Measurements from ENCODE around the gene FYB1.

The FYB1 gene, protein sequence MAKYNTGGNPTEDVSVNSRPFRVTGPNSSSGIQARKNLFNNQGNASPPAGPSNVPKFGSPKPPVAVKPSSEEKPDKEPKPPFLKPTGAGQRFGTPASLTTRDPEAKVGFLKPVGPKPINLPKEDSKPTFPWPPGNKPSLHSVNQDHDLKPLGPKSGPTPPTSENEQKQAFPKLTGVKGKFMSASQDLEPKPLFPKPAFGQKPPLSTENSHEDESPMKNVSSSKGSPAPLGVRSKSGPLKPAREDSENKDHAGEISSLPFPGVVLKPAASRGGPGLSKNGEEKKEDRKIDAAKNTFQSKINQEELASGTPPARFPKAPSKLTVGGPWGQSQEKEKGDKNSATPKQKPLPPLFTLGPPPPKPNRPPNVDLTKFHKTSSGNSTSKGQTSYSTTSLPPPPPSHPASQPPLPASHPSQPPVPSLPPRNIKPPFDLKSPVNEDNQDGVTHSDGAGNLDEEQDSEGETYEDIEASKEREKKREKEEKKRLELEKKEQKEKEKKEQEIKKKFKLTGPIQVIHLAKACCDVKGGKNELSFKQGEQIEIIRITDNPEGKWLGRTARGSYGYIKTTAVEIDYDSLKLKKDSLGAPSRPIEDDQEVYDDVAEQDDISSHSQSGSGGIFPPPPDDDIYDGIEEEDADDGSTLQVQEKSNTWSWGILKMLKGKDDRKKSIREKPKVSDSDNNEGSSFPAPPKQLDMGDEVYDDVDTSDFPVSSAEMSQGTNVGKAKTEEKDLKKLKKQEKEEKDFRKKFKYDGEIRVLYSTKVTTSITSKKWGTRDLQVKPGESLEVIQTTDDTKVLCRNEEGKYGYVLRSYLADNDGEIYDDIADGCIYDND

DNA sequence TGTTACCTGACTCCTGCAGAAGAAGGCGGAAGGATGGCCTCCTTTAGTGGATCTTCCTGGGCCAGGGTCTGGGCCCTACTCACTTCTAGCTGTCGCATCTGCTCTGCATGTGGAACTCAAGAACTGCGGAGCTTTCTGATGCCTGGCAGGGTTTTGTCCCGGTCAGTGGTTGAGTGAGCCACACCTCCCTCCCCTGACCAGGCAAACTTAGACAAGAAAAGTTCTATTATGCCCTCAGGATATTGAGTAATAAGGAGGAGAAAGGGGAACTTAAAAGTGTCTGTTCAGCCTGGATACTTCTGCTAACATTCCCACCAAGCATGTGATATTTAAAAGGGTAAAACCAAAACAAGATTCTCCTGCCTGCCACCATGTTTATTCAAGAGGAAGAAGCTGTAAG, at the start of gene FYB1:
Gene FYB1 (minus strand): TSS at position 127 of the 400 bp plus-strand sequence. CDS start 16,603 bp downstream, outside the sequence.
- no peaks in the 10 kb centered on the region for H3K9me3 ChIP-seq (ENCODE audit: low read depth, low read length)
- no peak for TF ChIP-seq EZH2 (IDR thresholded peaks at IDR 0.05)
- no peak for TF ChIP-seq POLR2AphosphoS5 (IDR thresholded peaks at IDR 0.05; ENCODE audit: borderline replicate concordance, low read depth, low read length)
- no peak for TF ChIP-seq FOXP2 (optimal IDR thresholded peaks at IDR 0.05; ENCODE audit: control extremely low read depth, extremely low read length, insufficient read depth)
- no peak within 1 kb of the TSS for H3K4me3 ChIP-seq
- no peaks in the 10 kb centered on the region for H3K36me3 ChIP-seq (ENCODE audit: insufficient read depth, low read length)
- DNase-seq (ENCODE audit: low read depth, low spot score), result no peak
- no peak within 1 kb of the TSS for H3K9ac ChIP-seq (ENCODE audit: insufficient read length)
- no peak within 1 kb of the TSS for H3K27ac ChIP-seq

DNA sequence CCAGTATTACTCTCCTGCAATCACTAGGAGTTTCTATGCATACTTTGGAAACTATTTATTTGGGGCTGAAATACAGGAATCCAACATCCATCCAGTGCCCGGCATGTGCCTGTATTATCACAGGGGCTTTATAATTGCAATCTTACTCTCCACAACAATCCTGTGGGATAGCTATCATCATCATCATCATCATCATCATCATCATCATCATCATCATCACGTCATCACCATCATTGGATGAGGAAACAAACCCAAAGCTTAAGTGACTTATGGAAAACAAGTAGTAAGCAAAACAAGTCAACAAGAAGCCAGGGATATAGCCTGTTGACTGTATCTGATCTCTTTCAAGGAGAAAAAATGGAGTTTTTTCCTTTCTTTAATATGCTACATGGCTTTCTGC, 47.8 kb upstream of the FYB1 start:
- no peak for TF ChIP-seq EZH2 (IDR thresholded peaks at IDR 0.05)
- no peak for TF ChIP-seq FOXP2 (optimal IDR thresholded peaks at IDR 0.05; ENCODE audit: control extremely low read depth, extremely low read length, insufficient read depth)
- no peak for TF ChIP-seq POLR2AphosphoS5 (IDR thresholded peaks at IDR 0.05; ENCODE audit: borderline replicate concordance, low read depth, low read length)
- no peaks in the 10 kb centered on the region for H3K9me3 ChIP-seq (ENCODE audit: low read depth, low read length)
- H3K36me3 ChIP-seq (ENCODE audit: insufficient read depth, low read length), result no peaks in the 10 kb centered on the region
- DNase-seq (ENCODE audit: low read depth, low spot score), result no peak
- H3K9ac ChIP-seq (ENCODE audit: insufficient read length), result no peak overlapping the region
- no peak overlapping the region for H3K4me3 ChIP-seq
- H3K27ac ChIP-seq, result no peak overlapping the region

DNA sequence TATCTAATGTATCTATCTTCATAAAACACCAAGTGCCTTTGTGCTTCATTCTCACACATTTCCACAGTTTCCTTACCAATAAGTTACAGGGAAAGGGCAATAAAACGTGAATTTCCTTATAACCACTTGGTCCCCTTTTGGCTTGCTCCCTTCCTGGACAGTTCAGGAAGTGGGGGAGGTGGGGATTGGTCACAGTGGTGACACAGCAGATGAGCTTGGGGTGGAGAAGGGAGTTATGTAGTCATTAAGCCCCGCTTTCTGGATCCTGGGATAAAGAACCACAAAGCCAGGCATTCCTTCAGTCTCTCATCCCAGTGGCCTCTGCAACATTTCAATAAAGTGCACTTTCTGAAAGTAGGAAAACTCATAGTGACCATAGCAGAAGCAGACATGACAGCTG, 47.1 kb upstream of the FYB1 start:
- Histone ChIP-seq H3K9ac (ENCODE audit: insufficient read length) (no peak overlapping the region), H3K27ac (no peak overlapping the region), H3K4me3 (no peak overlapping the region), H3K36me3 (ENCODE audit: insufficient read depth, low read length) (no peaks in the 10 kb centered on the region), H3K9me3 (ENCODE audit: low read depth, low read length) (no peaks in the 10 kb centered on the region)
- TF ChIP-seq POLR2AphosphoS5 (IDR thresholded peaks at IDR 0.05; ENCODE audit: borderline replicate concordance, low read depth, low read length) (no peak), FOXP2 (optimal IDR thresholded peaks at IDR 0.05; ENCODE audit: control extremely low read depth, extremely low read length, insufficient read depth) (no peak), EZH2 (IDR thresholded peaks at IDR 0.05) (no peak)
- no peak for DNase-seq (ENCODE audit: low read depth, low spot score)

DNA sequence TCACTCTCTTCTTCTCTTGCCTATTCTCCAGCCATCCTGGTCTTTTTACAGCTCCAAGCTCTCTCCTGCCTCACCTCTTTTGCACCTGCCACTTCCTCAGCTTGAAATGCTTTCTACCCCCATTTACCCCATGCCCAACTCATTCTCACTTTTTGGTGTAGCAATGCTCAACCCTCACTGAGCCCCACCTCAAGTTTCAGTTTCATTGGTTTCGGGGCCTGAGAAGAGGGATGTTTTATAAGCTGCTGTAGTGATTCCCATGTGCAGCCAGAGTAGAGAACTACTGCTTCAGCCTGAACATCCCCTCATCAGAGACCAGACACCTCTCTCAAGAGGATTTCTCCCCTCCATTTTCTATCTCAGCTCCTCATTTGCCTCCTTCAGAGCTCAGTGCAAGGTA, 45.2 kb upstream of the FYB1 start:
- no peak for TF ChIP-seq FOXP2 (optimal IDR thresholded peaks at IDR 0.05; ENCODE audit: control extremely low read depth, extremely low read length, insufficient read depth)
- TF ChIP-seq POLR2AphosphoS5 (IDR thresholded peaks at IDR 0.05; ENCODE audit: borderline replicate concordance, low read depth, low read length), result no peak
- TF ChIP-seq EZH2 (IDR thresholded peaks at IDR 0.05), result no peak
- no peak for DNase-seq (ENCODE audit: low read depth, low spot score)

DNA sequence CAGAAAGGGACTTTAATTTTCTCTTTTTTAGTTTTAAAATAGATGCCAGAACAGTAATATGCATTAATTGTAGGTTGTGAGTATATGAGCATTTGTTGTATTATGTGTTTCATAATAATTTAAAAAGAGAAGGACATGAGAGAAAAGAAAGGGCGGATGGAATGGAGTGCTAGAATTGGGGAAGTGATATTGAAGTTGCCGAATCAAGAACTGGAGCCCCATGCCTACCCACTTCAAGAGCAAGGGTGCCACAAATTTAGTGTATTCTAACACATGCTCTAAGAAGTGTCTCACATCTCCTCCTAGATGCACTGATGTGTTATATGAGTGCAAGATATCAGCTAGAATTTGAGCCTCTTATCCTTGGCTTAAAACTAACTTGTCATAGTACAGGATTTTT, 43.6 kb upstream of the FYB1 start:
- Histone ChIP-seq H3K36me3 (ENCODE audit: insufficient read depth, low read length) (no peaks in the 10 kb centered on the region), H3K9ac (ENCODE audit: insufficient read length) (no peak overlapping the region), H3K9me3 (ENCODE audit: low read depth, low read length) (no peaks in the 10 kb centered on the region), H3K27ac (no peak overlapping the region), H3K4me3 (no peak overlapping the region)
- TF ChIP-seq FOXP2 (optimal IDR thresholded peaks at IDR 0.05; ENCODE audit: control extremely low read depth, extremely low read length, insufficient read depth), result no peak
- TF ChIP-seq POLR2AphosphoS5 (IDR thresholded peaks at IDR 0.05; ENCODE audit: borderline replicate concordance, low read depth, low read length), result no peak
- TF ChIP-seq EZH2 (IDR thresholded peaks at IDR 0.05), result no peak
- no peak for DNase-seq (ENCODE audit: low read depth, low spot score)

More for the DNA sequence above, 45.2 kb upstream of the FYB1 start:
- H3K9ac ChIP-seq (ENCODE audit: insufficient read length), result no peak overlapping the region
- H3K9me3 ChIP-seq (ENCODE audit: low read depth, low read length), result no peaks in the 10 kb centered on the region
- no peak overlapping the region for H3K4me3 ChIP-seq
- no peak overlapping the region for H3K27ac ChIP-seq
- no peaks in the 10 kb centered on the region for H3K36me3 ChIP-seq (ENCODE audit: insufficient read depth, low read length)

DNA sequence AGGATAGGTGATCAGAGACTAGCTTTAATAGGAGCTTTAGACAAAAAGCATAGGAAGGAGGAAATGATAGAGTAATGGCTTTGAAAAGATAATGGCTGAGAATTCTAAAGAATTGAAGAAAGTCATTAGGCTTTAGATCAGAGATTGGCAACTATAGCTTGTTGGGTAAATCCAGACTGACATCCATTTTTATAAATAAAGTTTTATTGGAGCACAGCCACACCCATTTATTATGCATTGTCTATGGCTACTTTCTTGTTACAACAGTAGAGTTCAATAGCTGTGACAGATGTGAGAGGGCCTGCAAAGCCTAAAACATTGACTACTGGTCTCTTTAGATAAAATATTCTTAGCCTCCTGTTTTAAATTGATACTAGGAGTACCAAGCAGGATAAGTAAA, 40.7 kb upstream of the FYB1 start:
- TF ChIP-seq FOXP2 (optimal IDR thresholded peaks at IDR 0.05; ENCODE audit: control extremely low read depth, extremely low read length, insufficient read depth) (no peak), POLR2AphosphoS5 (IDR thresholded peaks at IDR 0.05; ENCODE audit: borderline replicate concordance, low read depth, low read length) (no peak), EZH2 (IDR thresholded peaks at IDR 0.05) (no peak)
- no peak overlapping the region for H3K27ac ChIP-seq
- H3K9me3 ChIP-seq (ENCODE audit: low read depth, low read length), result no peaks in the 10 kb centered on the region
- no peak for DNase-seq (ENCODE audit: low read depth, low spot score)
- no peaks in the 10 kb centered on the region for H3K36me3 ChIP-seq (ENCODE audit: insufficient read depth, low read length)
- H3K4me3 ChIP-seq, result no peak overlapping the region
- H3K9ac ChIP-seq (ENCODE audit: insufficient read length), result no peak overlapping the region

DNA sequence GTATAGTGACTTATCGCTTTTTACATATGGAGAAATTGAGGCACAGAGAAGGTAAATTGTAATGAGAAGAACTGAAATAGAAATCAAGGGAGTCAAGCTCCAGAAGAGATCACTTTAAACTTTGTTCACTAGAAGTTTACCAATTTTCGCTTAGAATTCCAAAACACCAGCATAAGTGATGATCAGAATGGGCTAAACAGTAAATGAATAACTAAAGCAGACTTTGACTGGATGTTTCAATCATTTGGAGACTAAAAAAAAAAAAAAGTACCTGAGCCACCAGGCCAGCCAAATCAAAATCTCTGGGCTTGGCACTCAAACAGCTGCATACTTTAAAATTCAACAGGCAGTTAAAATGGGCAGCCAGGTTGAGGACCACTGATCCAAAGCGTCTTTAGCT, 38.2 kb upstream of the FYB1 start:
- Histone ChIP-seq H3K36me3 (ENCODE audit: insufficient read depth, low read length) (no peaks in the 10 kb centered on the region), H3K9me3 (ENCODE audit: low read depth, low read length) (no peaks in the 10 kb centered on the region), H3K4me3 (no peak overlapping the region), H3K27ac (no peak overlapping the region), H3K9ac (ENCODE audit: insufficient read length) (no peak overlapping the region)
- TF ChIP-seq FOXP2 (optimal IDR thresholded peaks at IDR 0.05; ENCODE audit: control extremely low read depth, extremely low read length, insufficient read depth) (no peak), POLR2AphosphoS5 (IDR thresholded peaks at IDR 0.05; ENCODE audit: borderline replicate concordance, low read depth, low read length) (no peak), EZH2 (IDR thresholded peaks at IDR 0.05) (no peak)
- DNase-seq (ENCODE audit: low read depth, low spot score), result no peak

DNA sequence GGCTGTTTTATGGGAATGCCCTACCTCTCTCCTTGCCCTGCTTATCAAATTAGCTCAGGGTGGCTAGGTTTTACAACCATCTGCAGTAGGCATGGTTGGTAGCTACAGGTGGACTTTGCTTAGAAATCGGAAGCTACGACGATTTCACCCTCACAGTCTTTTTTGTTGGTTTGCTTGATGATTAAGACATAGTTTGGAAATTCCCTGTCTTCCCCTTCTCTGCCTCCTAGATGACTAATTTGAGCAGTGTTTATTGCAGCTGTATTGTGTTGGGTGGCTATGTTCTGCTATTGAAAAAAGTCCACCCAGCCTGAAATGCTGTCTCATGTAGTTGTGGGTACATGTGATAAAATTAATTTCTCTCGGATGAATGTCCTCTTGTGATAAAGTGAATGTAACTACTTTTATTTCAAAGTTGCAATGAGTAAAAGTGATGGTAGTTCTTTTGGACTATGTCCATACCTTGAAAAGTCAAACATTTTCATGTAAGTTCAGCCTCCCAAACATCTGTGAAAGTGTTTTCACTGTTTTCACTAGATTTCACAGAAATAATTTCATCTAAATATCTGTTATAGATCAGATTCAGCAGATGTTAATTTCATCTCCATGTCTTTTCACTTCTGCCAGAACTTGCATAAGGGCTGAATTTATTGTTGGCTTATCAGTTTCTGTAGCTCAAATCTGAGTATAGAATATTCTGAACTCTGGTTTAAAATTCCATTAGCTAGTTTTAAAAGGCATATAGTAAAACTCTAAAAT, 37.3 kb upstream of the FYB1 start:
- Histone ChIP-seq H3K9me3 (ENCODE audit: low read depth, low read length) (no peaks in the 10 kb centered on the region), H3K27ac (no peak overlapping the region), H3K36me3 (ENCODE audit: insufficient read depth, low read length) (no peaks in the 10 kb centered on the region), H3K9ac (ENCODE audit: insufficient read length) (no peak overlapping the region), H3K4me3 (no peak overlapping the region)
- DNase-seq (ENCODE audit: low read depth, low spot score), result no peak
- TF ChIP-seq POLR2AphosphoS5 (IDR thresholded peaks at IDR 0.05; ENCODE audit: borderline replicate concordance, low read depth, low read length) (no peak), FOXP2 (optimal IDR thresholded peaks at IDR 0.05; ENCODE audit: control extremely low read depth, extremely low read length, insufficient read depth) (no peak), EZH2 (IDR thresholded peaks at IDR 0.05) (no peak)
